ENCODE measurements around the gene SEMA3F.

GRCh38 chr3:50172626-50173220 lies 17.6 kb downstream of the SEMA3F start:
- TF ChIP-seq CTCF (IDR thresholded peaks at IDR 0.05; ENCODE audit: insufficient read depth, low read length, poor library complexity, severe bottlenecking) (no peak), EZH2phosphoT487 (conservative IDR thresholded peaks at IDR 0.05; ENCODE audit: low read length) (no peak)

Data from SU-DHL-6 (cell line).